Neural cell (in vitro differentiated cells): ENCODE data around the gene TFIP11. TPM values are rescaled to one million over a fixed set of nuclear protein-coding genes. Genes with fewer than 3 reads are reported as not detected.

Experiments
- H2AFZ ChIP-seq: fragments of 200-600, 300-800 bp; sonication (generic), shearing (Covaris generic); 2 replicates; pipeline ENCODE4 v1.6.0; 2014; ENCODE audit warnings: low read depth, mild to moderate bottlenecking, antibody characterized with exemption, low read length, moderate library complexity
- H3F3A ChIP-seq: fragments of 200-600 bp; shearing (Covaris generic); 2 replicates; pipeline ENCODE4 v1.6.1; 2016; ENCODE audit warnings: mild to moderate bottlenecking, moderate library complexity, mixed read lengths, antibody characterized with exemption, low read length; ENCODE audit not compliant: insufficient read depth, poor library complexity, severe bottlenecking
- H3K27ac ChIP-seq: fragments of 200-600, 300-800 bp; sonication (generic), shearing (Covaris generic); 2 replicates; pipeline ENCODE4 v1.5.1; 2014; ENCODE audit warnings: mild to moderate bottlenecking, low read length, moderate library complexity
- H3K27me3 ChIP-seq: fragments of 300-800, 200-600 bp; sonication (generic), shearing (Covaris generic); 2 replicates; pipeline ENCODE4 v1.6.0; 2014; ENCODE audit warnings: mild to moderate bottlenecking, low read depth, low read length, moderate library complexity; ENCODE audit not compliant: insufficient read depth
- H3K36me3 ChIP-seq: fragments of 300-800, 200-600 bp; sonication (generic), shearing (Covaris generic); 2 replicates; pipeline ENCODE4 v1.5.1; 2014; ENCODE audit warnings: mild to moderate bottlenecking, antibody characterized with exemption, low read length, moderate library complexity; ENCODE audit not compliant: insufficient read depth
- H3K4me2 ChIP-seq: fragments of 300-800, 200-600 bp; sonication (generic), shearing (Covaris generic); 2 replicates; pipeline ENCODE4 v1.6.0; 2014; ENCODE audit warnings: mild to moderate bottlenecking, low read length
- H3K4me3 ChIP-seq: fragments of 300-800, 200-600 bp; sonication (generic), shearing (Covaris generic); 2 replicates; pipeline ENCODE4 v1.5.1; 2014; ENCODE audit warnings: mild to moderate bottlenecking, low read length, moderate library complexity
- H3K79me2 ChIP-seq: fragments of 200-600 bp; shearing (Covaris generic); replicated peaks from 2 replicates; pipeline ENCODE4 v1.6.0; 2014; ENCODE audit warnings: mild to moderate bottlenecking, low read length, moderate library complexity; ENCODE audit not compliant: insufficient read depth
- H3K9ac ChIP-seq: fragments of 300-800, 200-600 bp; sonication (generic), shearing (Covaris generic); 2 replicates; pipeline ENCODE4 v1.6.1; 2016; ENCODE audit warnings: mild to moderate bottlenecking, low read length, mixed read lengths
- H3K9me2 ChIP-seq: fragments of 200-600 bp; shearing (Covaris generic); 2 replicates; pipeline ENCODE4 v1.6.1; 2016; ENCODE audit warnings: mild to moderate bottlenecking, low read length, mixed read lengths; ENCODE audit not compliant: insufficient read depth
- H3K9me3 ChIP-seq: fragments of 200-600, 300-800 bp; sonication (generic), shearing (Covaris generic); 2 replicates; pipeline ENCODE4 v1.6.1; 2016; ENCODE audit warnings: mild to moderate bottlenecking, mixed run types, low read length, moderate library complexity, mixed read lengths
- H4K20me1 ChIP-seq: fragments of 200-600 bp; shearing (Covaris generic); 2 replicates; pipeline ENCODE4 v1.6.1; 2016; ENCODE audit warnings: mild to moderate bottlenecking, mixed run types; ENCODE audit not compliant: insufficient read depth
- EP300 ChIP-seq: fragments of 450-650 bp; conservative IDR thresholded peaks from 2 replicates; pipeline ENCODE4 v1.6.1; 2014; ENCODE audit warnings: antibody characterized with exemption, mild to moderate bottlenecking, moderate library complexity; ENCODE audit not compliant: poor library complexity, severe bottlenecking
- EZH2 ChIP-seq: fragments of 200-600, 300-800 bp; shearing (Covaris generic), sonication (generic); IDR thresholded peaks from 2 replicates; pipeline ENCODE4 v1.6.1; 2014; ENCODE audit warnings: antibody characterized with exemption, low read length, borderline replicate concordance, mild to moderate bottlenecking; ENCODE audit not compliant: insufficient read depth, poor library complexity, severe bottlenecking
- MXI1 ChIP-seq: fragments of 450-650 bp; conservative IDR thresholded peaks from 2 replicates; pipeline ENCODE4 v1.6.1; 2014; ENCODE audit warnings: antibody characterized with exemption, mild to moderate bottlenecking; ENCODE audit not compliant: poor library complexity, severe bottlenecking
- POLR2AphosphoS5 ChIP-seq: IDR thresholded peaks from 2 replicates; pipeline ENCODE4 v1.6.1; 2012
- RAD21 ChIP-seq: fragments of 450-650 bp; conservative IDR thresholded peaks from 2 replicates; pipeline ENCODE4 v1.6.1; 2014; ENCODE audit warnings: antibody characterized with exemption, mild to moderate bottlenecking, moderate library complexity
- SMC3 ChIP-seq: fragments of 450-650 bp; conservative IDR thresholded peaks from 2 replicates; pipeline ENCODE4 v1.6.1; 2014; ENCODE audit warnings: antibody characterized with exemption, mild to moderate bottlenecking, moderate library complexity; ENCODE audit not compliant: poor library complexity
- TAF1 ChIP-seq: IDR thresholded peaks from 2 replicates; pipeline ENCODE4 v1.6.1; 2012; ENCODE audit warnings: low read depth
- polyA plus RNA-seq: library from polyadenylated mRNA; depleted of rRNA; stranded (reverse); fragments of >200 nt; gene quantifications from 2 replicates; pipeline ENCODE4 v1.2.3, GENCODE V29; 2014
- TF ChIP-seq, protein P1 (sequence below): fragments of 450-650 bp; IDR thresholded peaks from 2 replicates; pipeline ENCODE4 v1.5.1; 2014; ENCODE audit warnings: antibody characterized with exemption, mild to moderate bottlenecking, moderate library complexity; ENCODE audit not compliant: poor library complexity, severe bottlenecking

Gene TFIP11
- polyA plus RNA-seq, 1 donor from 2014 or later: 49.8 TPM

GRCh38 chr22:26489447-26490036 lies 22.7 kb downstream of the TFIP11 start:
- Histone ChIP-seq H3K27me3 (no peaks in the 10 kb centered on the region), H3K9me2 (no peaks in the 10 kb centered on the region), H3K79me2 (peaks cover 4% of the 10 kb centered on the region), H2AFZ (no peak overlapping the region), H4K20me1 (no peaks in the 10 kb centered on the region), H3K9ac (no peak overlapping the region), H3K27ac (no peak overlapping the region), H3K9me3 (no peaks in the 10 kb centered on the region), H3K4me2 (no peak overlapping the region), H3K4me3 (no peak overlapping the region), H3K36me3 (no peaks in the 10 kb centered on the region), H3F3A (no peaks in the 10 kb centered on the region)
- no peak for TF ChIP-seq EP300

- no peak overlapping the region for H3K9ac ChIP-seq
- H4K20me1 ChIP-seq: no peaks in the 10 kb centered on the region
- TF ChIP-seq MXI1: no peak
- no peak for TF ChIP-seq POLR2AphosphoS5
- TF ChIP-seq SMC3: no peak
- no peak for TF ChIP-seq RAD21
- TF ChIP-seq TAF1: no peak
- no peaks in the 10 kb centered on the region for H3K36me3 ChIP-seq
- no peak overlapping the region for H2AFZ ChIP-seq
- no peaks in the 10 kb centered on the region for H3F3A ChIP-seq
- no peaks in the 10 kb centered on the region for H3K27me3 ChIP-seq
- peaks cover 14% of the 10 kb centered on the region for H3K79me2 ChIP-seq
- no peaks in the 10 kb centered on the region for H3K9me2 ChIP-seq
- H3K27ac ChIP-seq: no peak overlapping the region
- H3K4me3 ChIP-seq: no peak overlapping the region
- no peak overlapping the region for H3K4me2 ChIP-seq
- no peaks in the 10 kb centered on the region for H3K9me3 ChIP-seq
Observed at GRCh38 chr22:26487996-26488395, 24.3 kb downstream of the TFIP11 start.

DNA sequence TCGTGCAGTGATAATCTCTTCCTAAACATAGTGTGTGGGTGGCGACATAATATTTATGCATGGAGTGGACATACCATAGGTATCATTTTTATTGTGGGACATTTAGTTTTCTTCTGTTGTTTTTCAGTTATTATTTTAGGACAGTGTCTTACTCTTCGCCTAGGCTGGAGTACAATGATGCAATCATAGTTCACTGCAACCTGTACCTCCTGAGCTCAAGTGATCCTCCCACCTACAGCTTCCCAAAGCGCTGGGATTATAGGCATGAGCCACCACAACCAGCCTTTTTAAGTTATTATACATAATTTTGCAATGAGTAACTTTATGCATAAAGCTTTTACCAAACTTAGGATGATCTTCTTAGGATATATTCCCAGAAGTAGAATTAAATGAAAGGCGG lies 25.9 kb downstream of the TFIP11 start:
- Histone ChIP-seq H3K4me3 (no peak overlapping the region), H3K9me3 (no peaks in the 10 kb centered on the region), H4K20me1 (no peaks in the 10 kb centered on the region), H3K36me3 (no peaks in the 10 kb centered on the region), H2AFZ (no peak overlapping the region), H3K27ac (no peak overlapping the region), H3K9ac (no peak overlapping the region), H3K4me2 (no peak overlapping the region), H3K79me2 (peaks cover 20% of the 10 kb centered on the region), H3K9me2 (no peaks in the 10 kb centered on the region), H3F3A (no peaks in the 10 kb centered on the region), H3K27me3 (no peaks in the 10 kb centered on the region)
- TF ChIP-seq EP300 (no peak), MXI1 (no peak), RAD21 (no peak)
- TF ChIP-seq, protein P1, sequence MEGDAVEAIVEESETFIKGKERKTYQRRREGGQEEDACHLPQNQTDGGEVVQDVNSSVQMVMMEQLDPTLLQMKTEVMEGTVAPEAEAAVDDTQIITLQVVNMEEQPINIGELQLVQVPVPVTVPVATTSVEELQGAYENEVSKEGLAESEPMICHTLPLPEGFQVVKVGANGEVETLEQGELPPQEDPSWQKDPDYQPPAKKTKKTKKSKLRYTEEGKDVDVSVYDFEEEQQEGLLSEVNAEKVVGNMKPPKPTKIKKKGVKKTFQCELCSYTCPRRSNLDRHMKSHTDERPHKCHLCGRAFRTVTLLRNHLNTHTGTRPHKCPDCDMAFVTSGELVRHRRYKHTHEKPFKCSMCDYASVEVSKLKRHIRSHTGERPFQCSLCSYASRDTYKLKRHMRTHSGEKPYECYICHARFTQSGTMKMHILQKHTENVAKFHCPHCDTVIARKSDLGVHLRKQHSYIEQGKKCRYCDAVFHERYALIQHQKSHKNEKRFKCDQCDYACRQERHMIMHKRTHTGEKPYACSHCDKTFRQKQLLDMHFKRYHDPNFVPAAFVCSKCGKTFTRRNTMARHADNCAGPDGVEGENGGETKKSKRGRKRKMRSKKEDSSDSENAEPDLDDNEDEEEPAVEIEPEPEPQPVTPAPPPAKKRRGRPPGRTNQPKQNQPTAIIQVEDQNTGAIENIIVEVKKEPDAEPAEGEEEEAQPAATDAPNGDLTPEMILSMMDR: no peak

DNA sequence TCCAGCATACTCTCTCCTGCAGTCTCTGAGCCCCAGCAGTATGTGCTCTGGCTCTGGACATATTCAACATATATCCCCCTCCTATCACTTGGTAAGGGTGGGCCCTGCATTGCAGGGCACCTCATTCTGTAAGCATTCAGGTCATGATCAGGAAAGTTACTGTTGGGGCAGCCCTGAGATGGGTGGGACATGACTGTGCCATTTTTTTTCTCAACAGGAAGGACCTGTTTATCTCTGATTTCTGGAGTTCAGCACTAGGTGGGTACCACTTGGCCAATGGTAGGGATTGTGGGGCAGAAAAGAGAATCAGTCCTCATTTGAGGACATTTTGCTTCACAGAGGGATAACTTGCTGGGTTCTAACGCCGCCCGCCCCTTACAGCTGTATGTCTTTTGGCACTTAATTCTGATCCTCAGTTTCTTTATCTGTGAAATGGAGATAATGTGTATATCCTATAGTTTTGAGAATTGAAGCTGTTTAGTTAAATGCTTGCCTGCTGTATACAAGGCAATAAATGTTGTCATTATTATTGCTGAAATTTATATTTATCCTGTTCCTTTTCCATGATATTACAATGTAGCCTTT lies 26.4 kb downstream of the TFIP11 start:
- Histone ChIP-seq H3K4me3 (peak overlapping the region; percentile 84), H3K79me2 (peaks cover 24% of the 10 kb centered on the region), H3K27ac (no peak overlapping the region)

More for the DNA sequence above, 26.4 kb downstream of the TFIP11 start:
- Histone ChIP-seq H3K9me3 (no peaks in the 10 kb centered on the region), H3F3A (no peaks in the 10 kb centered on the region), H3K4me2 (no peak overlapping the region), H3K27me3 (no peaks in the 10 kb centered on the region), H4K20me1 (no peaks in the 10 kb centered on the region), H3K9me2 (no peaks in the 10 kb centered on the region), H3K36me3 (no peaks in the 10 kb centered on the region), H2AFZ (no peak overlapping the region), H3K9ac (no peak overlapping the region)
- TF ChIP-seq, protein P1: no peak
- TF ChIP-seq EP300 (no peak), EZH2 (no peak)
